Liver (tissue), 9 donors: ENCODE results near the gene SAT2. TPM values are rescaled to one million over a fixed set of nuclear protein-coding genes. Genes with fewer than 3 reads are reported as not detected.

Source experiments
- DNase-seq: peaks from one replicate; pipeline ENCODE4 v3.0.0-alpha.2; 2017; ENCODE audit warnings: low spot score
- H3K27ac ChIP-seq, 2 donors: one replicate each; pipeline ENCODE4 v1.7.0; 2013; ENCODE audit warnings: inconsistent platforms in 2 of 2, low read length in 2 of 2, control low read depth in 1 of 2, low read depth in 1 of 2, mild to moderate bottlenecking in 1 of 2
- H3K27me3 ChIP-seq, 4 donors: one replicate each; pipeline versions ENCODE4 v1.6.1 to v1.7.0; 2013; ENCODE audit warnings: low read length in 3 of 4, inconsistent platforms in 1 of 4, mild to moderate bottlenecking in 1 of 4, moderate library complexity in 1 of 4; ENCODE audit not compliant: control insufficient read depth in 4 of 4, insufficient read depth in 4 of 4
- H3K36me3 ChIP-seq, 4 donors: one replicate each; pipeline versions ENCODE4 v1.6.1 to v1.7.0; 2013; ENCODE audit warnings: low read length in 3 of 4, mild to moderate bottlenecking in 3 of 4, low read depth in 1 of 4, moderate library complexity in 1 of 4; ENCODE audit not compliant: control insufficient read depth in 4 of 4, insufficient read depth in 3 of 4
- H3K4me1 ChIP-seq, 4 donors: one replicate each; pipeline versions ENCODE4 v1.6.1 to v1.7.0; 2013; ENCODE audit warnings: low read length in 3 of 4, mild to moderate bottlenecking in 3 of 4, moderate library complexity in 1 of 4; ENCODE audit not compliant: control insufficient read depth in 4 of 4, insufficient read depth in 4 of 4
- H3K4me3 ChIP-seq, 3 donors: one replicate each; pipeline versions ENCODE4 v1.6.1 to v1.7.0; 2013; ENCODE audit warnings: low read length in 3 of 3, control low read depth in 1 of 3, low read depth in 1 of 3, mild to moderate bottlenecking in 1 of 3
- H3K9ac ChIP-seq, 2 donors: one replicate each; pipeline ENCODE4 v1.7.0; 2013; ENCODE audit warnings: low read length in 2 of 2, mild to moderate bottlenecking in 2 of 2, moderate library complexity in 2 of 2, control low read depth in 1 of 2, low read depth in 1 of 2
- H3K9me3 ChIP-seq, 4 donors: one replicate each; pipeline versions ENCODE4 v1.6.1 to v1.7.0; 2013; ENCODE audit warnings: low read length in 3 of 4; ENCODE audit not compliant: control insufficient read depth in 4 of 4
- ATF3 ChIP-seq: IDR thresholded peaks from 2 replicates; pipeline ENCODE4 v1.6.1; 2016; ENCODE audit warnings: antibody characterized with exemption
- CTCF ChIP-seq: fragments of 150-350 bp; IDR thresholded peaks from 2 replicates; pipeline ENCODE4 v1.5.1; 2017; ENCODE audit warnings: improper control_type of control experiment, low read depth, low read length; ENCODE audit not compliant: missing input control
- EGR1 ChIP-seq, 2 donors: IDR thresholded peaks; 2 replicates each; pipeline ENCODE4 v1.6.1; 2016 to 2018; ENCODE audit warnings: antibody characterized with exemption in 2 of 2, low read depth in 2 of 2
- FOXA1 ChIP-seq: IDR thresholded peaks from 2 replicates; pipeline ENCODE4 v1.6.1; 2016; ENCODE audit warnings: antibody characterized with exemption
- FOXA2 ChIP-seq: IDR thresholded peaks from 2 replicates; pipeline ENCODE4 v1.6.1; 2016; ENCODE audit warnings: antibody characterized with exemption
- GABPA ChIP-seq, 2 donors: IDR thresholded peaks in 1 of 2; conservative IDR thresholded peaks in 1 of 2; 2 replicates each; pipeline ENCODE4 v1.6.1; 2016; ENCODE audit warnings: antibody characterized with exemption in 2 of 2, mild to moderate bottlenecking in 1 of 2, moderate library complexity in 1 of 2
- HNF4A ChIP-seq, 2 donors: conservative IDR thresholded peaks; 2 replicates each; pipeline ENCODE4 v1.6.1; 2016; ENCODE audit warnings: antibody characterized with exemption in 2 of 2, mild to moderate bottlenecking in 2 of 2
- HNF4G ChIP-seq: IDR thresholded peaks from 2 replicates; pipeline ENCODE4 v1.6.1; 2016; ENCODE audit warnings: antibody characterized with exemption
- JUND ChIP-seq, 2 donors: IDR thresholded peaks; 2 replicates each; pipeline ENCODE4 v1.6.1; 2016; ENCODE audit warnings: antibody characterized with exemption in 2 of 2
- MAX ChIP-seq: IDR thresholded peaks from 2 replicates; pipeline ENCODE4 v1.6.1; 2016; ENCODE audit warnings: antibody characterized with exemption
- NR2F2 ChIP-seq: IDR thresholded peaks from 2 replicates; pipeline ENCODE4 v1.6.1; 2016; ENCODE audit warnings: antibody characterized with exemption
- RAD21 ChIP-seq, 2 donors: IDR thresholded peaks; 2 replicates each; pipeline ENCODE4 v1.6.1; 2016; ENCODE audit warnings: antibody characterized with exemption in 2 of 2, mild to moderate bottlenecking in 2 of 2
- REST ChIP-seq: IDR thresholded peaks from 2 replicates; pipeline ENCODE4 v1.6.1; 2016; ENCODE audit warnings: antibody characterized with exemption, mild to moderate bottlenecking
- RXRA ChIP-seq, 2 donors: IDR thresholded peaks; 2 replicates each; pipeline ENCODE4 v1.6.1; 2017 to 2018; ENCODE audit warnings: antibody characterized with exemption in 2 of 2, mild to moderate bottlenecking in 1 of 2
- SP1 ChIP-seq: IDR thresholded peaks from 2 replicates; pipeline ENCODE4 v1.6.1; 2018; ENCODE audit warnings: antibody characterized with exemption, mild to moderate bottlenecking
- TAF1 ChIP-seq: conservative IDR thresholded peaks from 2 replicates; pipeline ENCODE4 v1.6.1; 2016; ENCODE audit warnings: antibody characterized with exemption, mild to moderate bottlenecking
- YY1 ChIP-seq: IDR thresholded peaks from 2 replicates; pipeline ENCODE4 v1.6.1; 2016; ENCODE audit warnings: antibody characterized with exemption, mild to moderate bottlenecking
- ZBTB33 ChIP-seq: IDR thresholded peaks from 2 replicates; pipeline ENCODE4 v1.6.1; 2016; ENCODE audit warnings: antibody characterized with exemption
- WGBS: extraction: QIAGEN DNeasy Blood & Tissue Kit; methylation state at CpG from one replicate; pipeline ENCODE4 v1.1.7; 2013; 5-methylcytosine and 5-hydroxymethylcytosine counted together
- polyA plus RNA-seq, 2 donors: library from polyadenylated mRNA; stranded (reverse) in 1 of 2; unstranded in 1 of 2; fragments of 200-250 nt in 1 of 2; fragments of >200 nt in 1 of 2; fragmentation: Nextera tagmentation in 1 of 2; extraction: Ambion mirVana in 1 of 2; gene quantifications; one replicate each; pipeline versions ENCODE4 v1.2.1 to v1.2.3, GENCODE V29; 2013 to 2015
- total RNA-seq, 2 donors: library from RNA; depleted of rRNA; stranded (reverse); fragments of >200 nt; gene quantifications; one replicate each; pipeline ENCODE4 v1.2.3, GENCODE V29; 2014
- donor health status: healthy.
- donor health status: healthy.
- donor health status: healthy.
- donor health status: healthy.
- donor health status: healthy.

SAT2 gene
- total RNA-seq (10 to 100 TPM; 25.9 to 53.8 TPM), polyA plus RNA-seq (100 to 1,000 TPM; 158 to 181 TPM)

GRCh38 chr17:7627250-7628121, at the start of gene SAT2:
Gene SAT2 (minus strand): TSS chr17:7627821. CDS start chr17:7627635, 186 bp downstream.
- DNase-seq: peak; percentile 88
- Histone ChIP-seq H3K4me1 (peaks cover 17 to 64% (median 50%) of the 10 kb centered on the region in 4 donors), H3K27me3 (no peaks in the 10 kb centered on the region), H3K9ac (peak within 1 kb of the TSS; percentile 85 to 92), H3K27ac (peak within 1 kb of the TSS; percentile 85 to 99), H3K9me3 (no peaks in the 10 kb centered on the region), H3K36me3 (peaks cover 0 to 1% (median 0%) of the 10 kb centered on the region in 4 donors), H3K4me3 (peak within 1 kb of the TSS; percentile 88 to 93 (median 92))
- WGBS: under 1% methylated on average over 54 of the region's 54 CpGs
- peak; percentile 74 for TF ChIP-seq NR2F2
- no peak for TF ChIP-seq CTCF
- TF ChIP-seq SP1: peak; percentile 87
- TF ChIP-seq HNF4G: peak; percentile 72
- TF ChIP-seq RXRA (IDR thresholded peaks at IDR 0.05): peak; percentile 90 to 93
- TF ChIP-seq FOXA2: peak; percentile 56
- TF ChIP-seq TAF1: no peak
- peak; percentile 34 to 62 for TF ChIP-seq JUND (IDR thresholded peaks at IDR 0.05)
- TF ChIP-seq REST: peak; percentile 84
- peak; percentile 16 for TF ChIP-seq FOXA1
- TF ChIP-seq HNF4A (conservative IDR thresholded peaks at IDR 0.05): peak; percentile 90 to 92
- peak; percentile 79 for TF ChIP-seq YY1
- TF ChIP-seq ATF3: no peak
- peak; percentile 24 to 28 for TF ChIP-seq RAD21 (IDR thresholded peaks at IDR 0.05)
- TF ChIP-seq ZBTB33: peak; percentile 87
- peak; percentile 67 to 91 for TF ChIP-seq EGR1 (IDR thresholded peaks at IDR 0.05; ENCODE audit: low read depth in 2 of 2)
- peak in 1 of 2 donors; percentile 22 for TF ChIP-seq GABPA (IDR thresholded peaks at IDR 0.05 in 1 of 2, conservative IDR thresholded peaks at IDR 0.05 in 1 of 2)
- peak; percentile 55 for TF ChIP-seq MAX
